KMS-11 (cell line): ENCODE results near the gene ZBTB20.

Source experiments
- H2AFZ ChIP-seq: fragments of 200-600 bp; sonication (generic); 2 replicates; pipeline ENCODE4 v1.6.1; 2016; ENCODE audit warnings: antibody characterized with exemption, mixed run types, low read depth
- H3K27ac ChIP-seq: fragments of 200-600 bp; sonication (generic); 2 replicates; pipeline ENCODE4 v1.6.1; 2016; ENCODE audit warnings: mild to moderate bottlenecking, mixed run types
- H3K27me3 ChIP-seq: fragments of 200-600 bp; sonication (generic); 2 replicates; pipeline ENCODE4 v1.6.1; 2017; ENCODE audit warnings: mild to moderate bottlenecking, low read depth, mixed run types, moderate library complexity; ENCODE audit not compliant: insufficient read depth
- H3K36me3 ChIP-seq: fragments of 200-600 bp; sonication (generic); 2 replicates; pipeline ENCODE4 v1.6.1; 2017; ENCODE audit warnings: mild to moderate bottlenecking, mixed run types; ENCODE audit not compliant: insufficient read depth
- H3K4me1 ChIP-seq: fragments of 200-600 bp; sonication (generic); 2 replicates; pipeline ENCODE4 v1.6.1; 2016; ENCODE audit warnings: mild to moderate bottlenecking, low read depth, mixed run types; ENCODE audit not compliant: poor library complexity, severe bottlenecking
- H3K4me2 ChIP-seq: fragments of 200-600 bp; sonication (generic); 2 replicates; pipeline ENCODE4 v1.7.0; 2016; ENCODE audit warnings: mild to moderate bottlenecking, mixed run types
- H3K4me3 ChIP-seq: fragments of 200-600 bp; sonication (generic); IDR thresholded peaks from 2 replicates; pipeline ENCODE4 v1.6.1; 2017; ENCODE audit warnings: low read depth, low read length, mixed read lengths; ENCODE audit not compliant: insufficient read depth
- H3K79me2 ChIP-seq: fragments of 200-600 bp; sonication (generic); 2 replicates; pipeline ENCODE4 v1.6.1; 2016; ENCODE audit warnings: low read depth, mixed run types; ENCODE audit not compliant: insufficient read depth
- H3K9ac ChIP-seq: fragments of 200-600 bp; sonication (generic); 2 replicates; pipeline ENCODE4 v1.6.1; 2016; ENCODE audit warnings: mild to moderate bottlenecking, mixed run types
- H4K20me1 ChIP-seq: fragments of 200-600 bp; sonication (generic); 2 replicates; pipeline ENCODE4 v1.6.1; 2016; ENCODE audit warnings: mild to moderate bottlenecking, mixed run types; ENCODE audit not compliant: insufficient read depth
- TF ChIP-seq, protein P1 (sequence below): fragments of 200-600 bp; sonication (generic); conservative IDR thresholded peaks from 2 replicates; pipeline ENCODE4 v1.6.1; 2017; ENCODE audit warnings: low read depth, mild to moderate bottlenecking, antibody characterized with exemption, low read length, moderate library complexity, mixed read lengths

The ZBTB20 gene

DNA sequence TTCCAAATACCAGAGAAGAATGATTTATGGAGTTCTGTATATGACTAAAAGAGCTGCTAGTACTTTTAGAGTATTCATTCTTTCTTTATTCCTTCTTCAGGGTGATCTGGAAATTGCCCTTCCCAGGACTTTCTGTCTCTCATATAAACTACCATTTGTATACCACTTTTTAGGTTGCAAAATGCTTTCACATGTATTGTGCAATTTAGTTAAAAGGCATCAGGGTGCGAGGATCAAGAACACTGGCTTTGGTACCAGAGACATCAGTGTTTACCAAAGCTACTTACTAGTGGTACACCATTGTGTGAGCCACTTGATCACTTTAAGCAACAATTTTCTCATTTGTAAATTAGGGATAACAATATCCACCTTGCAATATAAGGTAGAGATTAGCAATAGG is 601.9 kb downstream of the ZBTB20 start:
- H3K4me2 ChIP-seq = no peak overlapping the region

DNA sequence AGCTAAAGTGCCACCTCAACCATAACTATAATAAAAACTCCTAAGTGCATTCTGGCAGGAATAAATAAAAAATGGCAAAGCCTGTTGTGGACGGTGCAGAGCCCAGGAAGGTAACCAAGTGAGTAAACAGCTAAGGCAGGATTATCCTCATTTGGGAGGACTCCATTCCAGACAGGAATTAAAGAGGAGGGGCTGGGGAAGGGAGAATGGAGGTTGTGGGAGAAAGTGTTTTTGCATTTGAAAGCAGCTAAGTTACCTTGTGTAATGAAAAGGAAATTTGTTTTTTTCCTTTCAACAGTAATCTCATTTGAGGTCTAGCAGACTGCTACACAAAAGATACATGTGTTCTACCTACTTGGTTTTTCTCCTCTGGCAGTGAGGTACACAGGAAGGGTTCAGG is 604.7 kb downstream of the ZBTB20 start:
- no peaks in the 10 kb centered on the region for H3K27me3 ChIP-seq
- no peaks in the 10 kb centered on the region for H4K20me1 ChIP-seq
- H2AFZ ChIP-seq = no peak overlapping the region
- no peak overlapping the region for H3K4me2 ChIP-seq
- H3K79me2 ChIP-seq = no peaks in the 10 kb centered on the region
- no peak overlapping the region for H3K4me3 ChIP-seq
- H3K27ac ChIP-seq = no peak overlapping the region
- H3K36me3 ChIP-seq = no peaks in the 10 kb centered on the region
- H3K4me1 ChIP-seq = no peaks in the 10 kb centered on the region
- TF ChIP-seq, protein P1, sequence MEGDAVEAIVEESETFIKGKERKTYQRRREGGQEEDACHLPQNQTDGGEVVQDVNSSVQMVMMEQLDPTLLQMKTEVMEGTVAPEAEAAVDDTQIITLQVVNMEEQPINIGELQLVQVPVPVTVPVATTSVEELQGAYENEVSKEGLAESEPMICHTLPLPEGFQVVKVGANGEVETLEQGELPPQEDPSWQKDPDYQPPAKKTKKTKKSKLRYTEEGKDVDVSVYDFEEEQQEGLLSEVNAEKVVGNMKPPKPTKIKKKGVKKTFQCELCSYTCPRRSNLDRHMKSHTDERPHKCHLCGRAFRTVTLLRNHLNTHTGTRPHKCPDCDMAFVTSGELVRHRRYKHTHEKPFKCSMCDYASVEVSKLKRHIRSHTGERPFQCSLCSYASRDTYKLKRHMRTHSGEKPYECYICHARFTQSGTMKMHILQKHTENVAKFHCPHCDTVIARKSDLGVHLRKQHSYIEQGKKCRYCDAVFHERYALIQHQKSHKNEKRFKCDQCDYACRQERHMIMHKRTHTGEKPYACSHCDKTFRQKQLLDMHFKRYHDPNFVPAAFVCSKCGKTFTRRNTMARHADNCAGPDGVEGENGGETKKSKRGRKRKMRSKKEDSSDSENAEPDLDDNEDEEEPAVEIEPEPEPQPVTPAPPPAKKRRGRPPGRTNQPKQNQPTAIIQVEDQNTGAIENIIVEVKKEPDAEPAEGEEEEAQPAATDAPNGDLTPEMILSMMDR = no peak
- H3K9ac ChIP-seq = no peak overlapping the region

More for the DNA sequence above, 601.9 kb downstream of the ZBTB20 start:
- Histone ChIP-seq H3K9ac (no peak overlapping the region), H4K20me1 (no peaks in the 10 kb centered on the region), H3K36me3 (no peaks in the 10 kb centered on the region), H3K79me2 (no peaks in the 10 kb centered on the region), H3K4me3 (no peak overlapping the region), H3K27me3 (no peaks in the 10 kb centered on the region), H3K4me1 (no peaks in the 10 kb centered on the region), H3K27ac (no peak overlapping the region), H2AFZ (no peak overlapping the region)
- TF ChIP-seq, protein P1 = no peak

DNA sequence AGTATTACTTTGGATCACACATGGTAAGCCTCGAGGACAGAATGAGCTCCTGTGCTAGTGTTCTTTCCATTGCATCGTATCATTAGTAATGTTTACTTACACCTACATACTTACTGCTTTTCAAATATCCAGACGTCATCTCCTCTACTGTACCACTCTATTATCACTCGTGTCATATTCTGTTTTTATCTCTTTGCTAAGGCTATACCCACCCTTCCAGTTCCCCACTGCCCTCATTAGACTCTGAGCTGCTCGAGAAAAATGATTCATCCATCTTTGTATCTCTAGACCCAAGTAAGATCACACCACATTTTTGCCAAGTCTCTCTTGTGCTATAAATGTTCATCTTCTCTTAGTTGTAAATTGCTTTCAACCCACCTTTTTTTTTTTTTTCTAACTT is 607.6 kb downstream of the ZBTB20 start:
- no peaks in the 10 kb centered on the region for H3K27me3 ChIP-seq
- no peak overlapping the region for H3K9ac ChIP-seq
- H3K4me2 ChIP-seq = no peak overlapping the region
- no peak overlapping the region for H3K27ac ChIP-seq
- H3K4me1 ChIP-seq = no peaks in the 10 kb centered on the region
- no peak overlapping the region for H2AFZ ChIP-seq
- no peaks in the 10 kb centered on the region for H3K36me3 ChIP-seq
- H4K20me1 ChIP-seq = no peaks in the 10 kb centered on the region
- no peak overlapping the region for H3K4me3 ChIP-seq
- H3K79me2 ChIP-seq = no peaks in the 10 kb centered on the region
- TF ChIP-seq, protein P1 = no peak

DNA sequence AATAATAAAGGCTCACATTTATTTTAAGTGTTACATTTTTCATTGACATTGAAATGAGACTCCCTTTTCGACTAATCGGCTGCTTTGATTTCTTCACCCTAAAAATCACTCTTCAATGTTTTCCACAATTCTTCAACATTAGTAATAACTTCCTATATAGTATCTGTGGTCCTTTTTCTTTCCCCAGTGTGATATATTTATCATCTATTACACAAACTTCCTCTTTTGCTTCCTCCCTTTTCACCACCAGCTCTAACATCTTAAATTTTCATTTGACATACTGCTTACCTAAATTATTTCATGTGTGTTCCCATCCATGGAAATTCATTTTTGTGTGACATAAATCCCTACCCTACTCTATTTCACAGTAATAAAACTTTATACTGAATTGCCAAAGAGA is 608.9 kb downstream of the ZBTB20 start:
- Histone ChIP-seq H3K27ac (no peak overlapping the region), H2AFZ (no peak overlapping the region), H3K4me2 (no peak overlapping the region), H4K20me1 (no peaks in the 10 kb centered on the region), H3K27me3 (no peaks in the 10 kb centered on the region), H3K9ac (no peak overlapping the region), H3K4me1 (no peaks in the 10 kb centered on the region), H3K36me3 (no peaks in the 10 kb centered on the region), H3K4me3 (no peak overlapping the region), H3K79me2 (no peaks in the 10 kb centered on the region)
- TF ChIP-seq, protein P1 = no peak
